Neuron (in vitro differentiated cells): ENCODE data around the gene CAVIN2.

Experiments used
- H2AFZ ChIP-seq: one replicate; pipeline ENCODE4 v1.6.1; 2013; ENCODE audit warnings: low read depth, mild to moderate bottlenecking, inconsistent platforms, low read length, moderate library complexity
- H3K27me3 ChIP-seq: one replicate; pipeline ENCODE4 v1.6.1; 2013; ENCODE audit warnings: low read length; ENCODE audit not compliant: insufficient read depth
- H3K36me3 ChIP-seq: one replicate; pipeline ENCODE4 v1.6.1; 2013; ENCODE audit warnings: low read length; ENCODE audit not compliant: insufficient read depth
- H3K4me1 ChIP-seq: one replicate; pipeline ENCODE4 v1.6.1; 2013; ENCODE audit warnings: low read length; ENCODE audit not compliant: insufficient read depth
- H3K4me3 ChIP-seq: 2 replicates; pipeline ENCODE4 v1.5.1; 2013; ENCODE audit warnings: mild to moderate bottlenecking, low read length, moderate library complexity
- H3K9me3 ChIP-seq: one replicate; pipeline ENCODE4 v1.6.1; 2013; ENCODE audit warnings: low read length

Gene CAVIN2

DNA sequence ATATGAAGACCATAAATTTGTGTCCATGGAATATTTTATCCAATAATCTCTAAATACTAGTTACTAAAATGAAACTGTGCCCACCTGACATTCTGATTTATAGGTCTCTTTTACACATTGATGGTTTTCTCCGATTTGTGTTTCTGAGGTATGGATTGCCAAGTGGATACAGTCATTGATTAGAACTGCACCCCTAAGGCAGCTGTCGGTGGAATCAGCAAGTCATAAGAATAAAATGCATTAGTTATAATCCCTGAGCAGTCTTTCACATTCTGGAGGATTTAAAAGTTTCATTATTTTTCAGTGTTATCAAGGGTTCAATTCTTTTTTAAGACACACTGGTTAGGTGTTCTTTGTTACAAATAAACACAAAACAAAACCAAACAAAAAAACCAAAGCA, 6.0 kb downstream of the CAVIN2 start:
- Histone ChIP-seq H3K4me1 (peaks cover 5% of the 10 kb centered on the region), H3K36me3 (no peaks in the 10 kb centered on the region), H3K4me3 (no peak overlapping the region)

DNA sequence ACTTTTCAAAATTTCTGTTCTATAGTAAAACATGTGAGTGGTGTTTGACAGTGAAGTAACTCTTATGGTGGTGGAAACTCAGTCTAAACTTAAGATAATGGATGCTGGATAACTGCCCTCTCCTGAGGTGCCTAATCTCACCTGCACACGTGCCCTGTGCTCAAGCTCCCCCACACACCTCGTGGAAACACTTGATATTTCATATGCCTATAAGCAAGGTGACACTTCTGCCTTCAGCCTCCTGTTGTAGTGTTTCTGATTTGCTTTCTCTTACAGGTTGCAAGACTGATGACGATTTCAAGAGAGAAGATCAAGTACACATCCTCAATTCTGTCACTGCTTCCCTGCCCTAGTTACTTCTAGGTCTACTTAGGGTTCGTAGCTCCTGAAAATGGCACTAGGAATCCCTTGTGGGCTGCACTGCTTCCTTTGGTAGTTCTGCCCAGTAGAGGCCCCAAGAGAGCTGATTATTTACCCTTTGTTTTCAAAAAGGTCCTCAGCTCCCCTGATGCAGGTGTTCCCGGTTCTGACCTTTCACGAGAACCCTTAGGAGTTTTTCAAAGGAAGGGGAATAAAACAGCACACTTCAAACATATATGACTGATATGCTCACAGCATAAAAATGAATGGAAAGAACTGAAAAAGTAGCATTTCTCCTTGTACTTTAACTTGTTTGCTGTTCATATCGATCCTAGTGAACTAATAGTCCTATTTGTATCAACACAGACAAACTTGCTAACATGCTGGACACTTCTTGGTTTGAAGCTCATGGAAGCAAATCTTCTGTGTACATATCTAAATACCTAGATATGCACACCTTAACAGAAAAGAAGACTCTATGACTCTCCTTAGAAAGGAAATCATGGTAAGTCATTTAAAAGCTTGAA, 6.7 kb downstream of the CAVIN2 start:
- H3K4me1 ChIP-seq, result peaks cover 5% of the 10 kb centered on the region
- H3K27me3 ChIP-seq, result no peaks in the 10 kb centered on the region
- H3K9me3 ChIP-seq, result no peaks in the 10 kb centered on the region
- H3K36me3 ChIP-seq, result no peaks in the 10 kb centered on the region
- H3K4me3 ChIP-seq, result no peak overlapping the region
- H2AFZ ChIP-seq, result no peak overlapping the region

More for the DNA sequence above, 6.0 kb downstream of the CAVIN2 start:
- no peaks in the 10 kb centered on the region for H3K27me3 ChIP-seq
- no peak overlapping the region for H2AFZ ChIP-seq
- no peaks in the 10 kb centered on the region for H3K9me3 ChIP-seq

DNA sequence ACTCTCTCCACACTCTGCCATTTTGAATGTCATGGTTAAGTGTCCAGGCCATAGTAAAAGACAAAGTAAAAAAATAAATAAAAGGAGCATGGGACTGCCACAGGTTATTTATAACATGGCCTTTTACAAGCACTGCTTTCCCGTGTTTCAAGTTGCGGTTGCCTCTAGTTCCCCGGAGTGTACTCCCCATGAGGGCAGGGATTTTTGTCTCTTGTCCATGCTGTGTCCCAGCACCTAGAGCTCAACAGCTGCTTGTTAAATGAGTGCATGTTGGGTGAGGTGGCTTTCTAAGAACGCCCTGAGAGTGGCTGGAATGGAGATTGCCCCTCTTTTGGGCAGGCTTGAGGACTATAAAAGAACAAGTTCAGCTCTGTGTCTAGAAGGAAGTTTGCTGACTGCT, 8.4 kb downstream of the CAVIN2 start:
- Histone ChIP-seq H3K9me3 (no peaks in the 10 kb centered on the region), H3K4me3 (no peak overlapping the region), H3K36me3 (no peaks in the 10 kb centered on the region), H3K4me1 (no peaks in the 10 kb centered on the region), H3K27me3 (no peaks in the 10 kb centered on the region), H2AFZ (no peak overlapping the region)

DNA sequence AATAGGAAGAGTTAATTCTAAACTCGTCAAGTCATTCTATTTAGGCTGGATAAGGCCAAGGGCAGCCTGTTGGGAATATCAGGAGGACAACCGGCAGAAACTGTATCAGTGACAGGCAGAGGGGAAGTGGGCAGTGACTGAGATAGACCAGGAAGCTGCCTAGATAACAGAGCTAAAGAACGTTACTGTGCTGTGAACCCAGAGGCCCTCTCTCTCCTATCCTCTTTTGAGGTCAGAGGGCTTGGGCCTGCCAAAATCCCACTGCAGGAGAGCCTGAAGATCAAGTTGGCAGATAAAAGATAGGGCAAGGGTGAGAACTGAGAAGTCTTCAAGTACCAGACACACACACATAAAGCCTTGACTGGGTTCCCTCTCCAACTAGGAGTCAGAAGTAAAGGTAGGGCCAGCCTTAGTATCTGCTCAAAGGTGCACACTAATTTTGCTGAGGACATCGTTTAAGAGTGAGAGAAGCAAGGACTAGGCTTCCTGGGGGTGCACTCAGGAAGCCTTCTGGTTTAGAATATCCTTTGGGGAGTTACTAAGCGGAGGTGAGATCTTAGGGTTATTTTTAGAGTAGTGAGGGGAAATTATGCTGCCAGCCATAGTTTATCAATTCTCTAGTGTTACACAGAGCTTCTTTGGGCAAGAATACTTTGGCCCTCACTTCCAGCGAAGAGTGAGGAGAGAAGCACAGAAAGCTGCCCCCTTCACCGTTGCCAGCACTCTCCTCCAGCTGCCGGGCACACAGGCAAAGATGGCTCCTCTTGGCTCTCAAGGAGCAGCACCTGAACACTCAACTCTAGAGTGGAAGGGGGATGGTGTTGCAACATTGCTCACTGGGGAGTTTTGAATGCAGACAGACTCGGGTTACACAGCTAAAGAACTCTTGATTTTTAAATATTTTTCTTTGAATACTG, 9.8 kb downstream of the CAVIN2 start:
- Histone ChIP-seq H3K4me1 (peaks cover 4% of the 10 kb centered on the region), H3K4me3 (no peak overlapping the region), H2AFZ (no peak overlapping the region), H3K36me3 (no peaks in the 10 kb centered on the region), H3K9me3 (no peaks in the 10 kb centered on the region), H3K27me3 (no peaks in the 10 kb centered on the region)

GRCh38 chr2:191836471-191836852, 10.4 kb downstream of the CAVIN2 start:
- H3K4me3 ChIP-seq, result no peak overlapping the region
- H3K36me3 ChIP-seq, result no peaks in the 10 kb centered on the region
- H3K4me1 ChIP-seq, result peaks cover 8% of the 10 kb centered on the region
- H3K9me3 ChIP-seq, result no peaks in the 10 kb centered on the region
- no peak overlapping the region for H2AFZ ChIP-seq
- H3K27me3 ChIP-seq, result no peaks in the 10 kb centered on the region

DNA sequence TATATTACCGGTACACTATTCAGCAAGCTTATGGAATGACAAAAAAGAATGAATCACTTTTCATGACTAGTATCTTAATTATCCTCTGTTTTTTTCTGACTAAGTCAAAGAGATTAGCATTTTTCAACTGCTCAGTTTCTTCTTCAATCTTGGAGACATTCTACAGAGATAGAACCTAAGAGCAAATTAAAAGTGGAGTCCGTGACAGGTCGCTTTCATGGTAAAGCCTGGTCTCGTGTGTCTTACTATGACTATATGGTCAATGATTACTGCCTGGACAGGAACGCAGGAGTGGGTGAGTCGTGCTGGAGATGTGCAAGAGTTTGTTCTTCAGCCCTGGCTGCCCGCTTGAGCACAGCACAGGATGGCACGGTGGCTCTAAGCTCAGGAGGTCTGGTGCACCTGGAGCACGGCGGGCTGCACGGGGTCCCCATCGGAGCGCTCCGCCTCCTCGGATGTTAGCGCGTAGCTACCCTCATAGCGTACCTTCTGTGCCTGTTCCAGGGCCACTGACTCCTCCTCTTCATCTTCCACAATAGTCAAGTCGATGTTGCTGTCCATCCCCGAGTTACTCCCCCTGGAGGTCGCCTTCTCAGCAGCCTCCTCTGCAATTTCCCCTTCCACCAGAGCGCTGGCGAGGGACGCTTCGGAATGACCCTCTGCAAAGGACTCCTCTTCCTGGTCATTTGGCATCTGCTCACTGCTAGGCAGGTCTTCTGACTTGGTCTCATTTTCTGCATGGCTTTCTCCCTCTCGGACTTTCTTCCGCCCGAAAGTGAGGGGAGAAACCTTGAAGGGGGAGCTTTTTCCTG, 11.1 kb downstream of the CAVIN2 start:
- Histone ChIP-seq H3K9me3 (no peaks in the 10 kb centered on the region), H3K27me3 (no peaks in the 10 kb centered on the region), H2AFZ (no peak overlapping the region), H3K36me3 (no peaks in the 10 kb centered on the region), H3K4me3 (no peak overlapping the region), H3K4me1 (peaks cover 14% of the 10 kb centered on the region)

- H3K4me1 ChIP-seq, result peaks cover 14% of the 10 kb centered on the region
- H2AFZ ChIP-seq, result no peak overlapping the region
- H3K27me3 ChIP-seq, result no peaks in the 10 kb centered on the region
- no peaks in the 10 kb centered on the region for H3K36me3 ChIP-seq
- H3K9me3 ChIP-seq, result no peaks in the 10 kb centered on the region
- H3K4me3 ChIP-seq, result no peak overlapping the region
Measured at GRCh38 chr2:191835100-191835499, 11.8 kb downstream of the CAVIN2 start.

- Histone ChIP-seq H3K27me3 (no peaks in the 10 kb centered on the region), H3K4me3 (no peak overlapping the region), H3K36me3 (no peaks in the 10 kb centered on the region), H3K9me3 (no peaks in the 10 kb centered on the region), H2AFZ (no peak overlapping the region), H3K4me1 (peaks cover 14% of the 10 kb centered on the region)
Measured at GRCh38 chr2:191833356-191833755, 13.5 kb downstream of the CAVIN2 start.

DNA sequence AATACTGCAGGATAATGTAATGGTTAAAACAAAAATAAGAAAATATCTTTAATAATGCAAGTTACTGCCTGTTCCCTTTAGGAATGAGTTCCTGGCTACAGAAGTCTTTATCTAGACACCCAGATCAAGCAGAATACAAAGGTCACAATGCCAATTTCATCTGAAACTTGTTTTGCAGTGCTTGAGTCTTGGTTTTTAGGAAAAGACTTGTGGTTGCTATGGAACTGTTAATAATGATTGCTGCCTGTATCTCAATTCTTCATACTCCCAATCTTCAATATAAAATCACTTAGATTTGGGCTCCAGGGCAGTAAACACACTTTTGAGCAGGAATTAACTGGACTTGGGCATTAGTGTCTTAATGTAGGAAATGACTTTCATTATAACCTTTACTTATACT, 14.2 kb downstream of the CAVIN2 start:
- no peaks in the 10 kb centered on the region for H3K36me3 ChIP-seq
- H3K27me3 ChIP-seq, result no peaks in the 10 kb centered on the region
- no peak overlapping the region for H3K4me3 ChIP-seq
- peaks cover 14% of the 10 kb centered on the region for H3K4me1 ChIP-seq
- H2AFZ ChIP-seq, result no peak overlapping the region
- no peaks in the 10 kb centered on the region for H3K9me3 ChIP-seq

DNA sequence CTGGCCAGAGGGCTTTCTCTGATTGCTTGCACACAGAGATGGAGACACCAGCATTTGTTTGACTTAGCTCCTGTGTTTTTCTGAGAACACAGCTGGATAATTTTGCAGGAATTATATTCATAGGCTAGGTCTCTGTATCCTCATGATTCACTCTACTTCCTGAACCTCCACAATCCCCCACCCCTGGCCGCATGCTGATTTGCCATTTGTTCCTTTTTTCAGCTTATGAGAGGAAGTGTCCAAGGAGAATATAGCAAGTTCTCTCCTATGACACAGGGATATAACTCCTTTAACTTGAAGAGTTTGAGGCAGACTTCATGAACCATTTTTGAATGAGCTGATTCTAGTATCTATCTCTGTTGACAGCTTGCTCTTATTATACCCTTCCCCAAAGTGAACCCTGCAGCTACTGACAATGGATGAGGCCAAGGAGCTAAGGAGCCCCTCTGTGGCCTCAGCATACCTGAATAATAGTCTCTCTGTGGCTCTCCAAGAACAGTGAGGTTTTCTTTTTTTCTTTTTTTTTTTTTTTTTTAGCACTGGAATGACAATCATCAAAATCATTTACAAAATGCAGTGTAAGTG, 15.4 kb downstream of the CAVIN2 start:
- Histone ChIP-seq H2AFZ (no peak overlapping the region), H3K27me3 (no peaks in the 10 kb centered on the region), H3K9me3 (no peaks in the 10 kb centered on the region), H3K4me3 (no peak overlapping the region), H3K4me1 (peaks cover 14% of the 10 kb centered on the region), H3K36me3 (no peaks in the 10 kb centered on the region)

- Histone ChIP-seq H3K27me3 (no peaks in the 10 kb centered on the region), H3K9me3 (no peaks in the 10 kb centered on the region), H3K4me3 (no peak overlapping the region), H3K4me1 (peaks cover 2% of the 10 kb centered on the region), H2AFZ (no peak overlapping the region), H3K36me3 (no peaks in the 10 kb centered on the region)
Measured at GRCh38 chr2:191824398-191824797, 22.5 kb downstream of the CAVIN2 start.

GRCh38 chr2:191821078-191821477, 25.8 kb downstream of the CAVIN2 start:
- Histone ChIP-seq H3K27me3 (no peaks in the 10 kb centered on the region), H2AFZ (no peak overlapping the region), H3K4me3 (no peak overlapping the region), H3K36me3 (no peaks in the 10 kb centered on the region), H3K4me1 (peaks cover 5% of the 10 kb centered on the region), H3K9me3 (no peaks in the 10 kb centered on the region)
